ENCODE results near the gene DYNC2LI1.

The DYNC2LI1 gene

GRCh38 chr2:43819491-43820163 lies 45.8 kb downstream of the DYNC2LI1 start:
- DNase-seq = no peak

- no peak for DNase-seq
These were observed 49.0 kb downstream of the DYNC2LI1 start for GRCh38 chr2:43822839-43823238.

GRCh38 chr2:43823751-43824150 lies 49.9 kb downstream of the DYNC2LI1 start:
- no peak for DNase-seq

GRCh38 chr2:43824512-43824911 lies 50.7 kb downstream of the DYNC2LI1 start:
- no peak for DNase-seq

GRCh38 chr2:43824951-43825493 lies 51.2 kb downstream of the DYNC2LI1 start:
- DNase-seq = no peak

GRCh38 chr2:43825841-43826240 lies 52.0 kb downstream of the DYNC2LI1 start:
- no peak for DNase-seq

- no peak for DNase-seq
These were observed 52.7 kb downstream of the DYNC2LI1 start for GRCh38 chr2:43826305-43827250.

- DNase-seq = no peak
These were observed 57.9 kb downstream of the DYNC2LI1 start for GRCh38 chr2:43831543-43832294.

- no peak for DNase-seq
These were observed 58.6 kb downstream of the DYNC2LI1 start for GRCh38 chr2:43832457-43832856.

- no peak for DNase-seq
These were observed 63.2 kb downstream of the DYNC2LI1 start for GRCh38 chr2:43837033-43837432.

GRCh38 chr2:43837831-43838559 lies 64.2 kb downstream of the DYNC2LI1 start:
- DNase-seq = no peak

- DNase-seq = no peak
These were observed 64.9 kb downstream of the DYNC2LI1 start, which contains the start of the genes ABCG5 and ABCG8 for GRCh38 chr2:43838560-43839267. Gene ABCG5, minus strand, starts transcription at chr2:43838839. Its CDS starts 160 bp downstream, at chr2:43838679. Gene ABCG8, plus strand, starts transcription at chr2:43838971. Its CDS starts 83 bp downstream, at chr2:43839054.

- DNase-seq = no peak
These were observed 66.1 kb downstream of the DYNC2LI1 start for GRCh38 chr2:43839776-43840564.

- DNase-seq = no peak
These were observed 67.1 kb downstream of the DYNC2LI1 start for GRCh38 chr2:43840965-43841364.

- no peak for DNase-seq
These were observed 68.4 kb downstream of the DYNC2LI1 start for GRCh38 chr2:43841949-43842865.

GRCh38 chr2:43842866-43843226 lies 69.0 kb downstream of the DYNC2LI1 start:
- no peak for DNase-seq

GRCh38 chr2:43845181-43845580 lies 71.3 kb downstream of the DYNC2LI1 start:
- no peak for DNase-seq

- no peak for DNase-seq
These were observed 72.4 kb downstream of the DYNC2LI1 start for GRCh38 chr2:43846140-43846793.

GRCh38 chr2:43848214-43848613 lies 74.4 kb downstream of the DYNC2LI1 start:
- no peak for DNase-seq

All from GOT3 (cell line).